ENCODE results near the gene NTM.
"Not testable (repeated sequence)": the region's sequence is repeated elsewhere in the genome, so short reads cannot be mapped to it uniquely, and the experiment has no call there.

Gene NTM

GRCh38 chr11:131910523-131911387, 540.3 kb downstream of the NTM start:
- DNase-seq: no peak

- not testable (repeated sequence) for DNase-seq
Observed at GRCh38 chr11:131911388-131912032, 541.1 kb downstream of the NTM start.

GRCh38 chr11:131912134-131912533, 541.7 kb downstream of the NTM start:
- no peak for DNase-seq

DNA sequence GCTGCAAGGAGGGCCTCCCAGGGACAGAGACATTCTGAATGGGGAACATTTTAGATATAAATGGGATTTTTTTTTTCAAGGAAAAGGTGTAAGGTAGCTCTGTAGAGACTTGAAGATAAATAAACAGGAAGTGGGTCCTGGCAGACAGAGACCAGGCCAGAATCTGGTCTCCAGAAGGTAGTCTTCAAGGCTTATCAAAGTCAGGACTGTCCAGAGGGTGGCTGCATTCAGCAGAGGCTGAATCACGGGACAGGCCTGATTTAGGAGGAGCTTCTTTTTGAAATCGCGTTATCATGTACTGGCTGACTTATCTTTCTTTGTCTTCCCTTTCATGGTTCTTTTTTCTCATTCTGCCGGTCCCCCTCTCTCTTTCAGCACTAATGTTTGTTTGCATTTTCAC, 542.9 kb downstream of the NTM start:
- no peak for DNase-seq

GRCh38 chr11:131914361-131914774, 544.0 kb downstream of the NTM start:
- DNase-seq: no peak

DNA sequence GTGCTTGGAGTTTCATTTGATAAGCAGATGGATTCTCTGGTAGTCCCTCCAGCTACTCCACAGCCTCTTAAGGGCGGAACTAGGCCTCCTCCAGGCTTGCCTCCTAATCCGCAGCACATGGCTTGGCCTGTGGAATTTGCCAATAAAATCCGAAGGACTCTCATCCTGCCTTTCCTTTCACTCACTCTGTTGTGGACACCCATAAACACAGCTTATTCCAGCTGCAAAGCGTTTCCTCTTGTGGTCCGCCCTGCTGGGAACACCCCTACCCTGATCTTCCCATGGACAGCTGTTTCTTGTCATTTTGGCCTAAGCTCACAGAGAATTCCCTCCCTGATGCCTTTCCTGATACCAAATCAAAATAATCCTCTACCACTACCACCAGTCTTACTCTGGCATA, 546.2 kb downstream of the NTM start:
- DNase-seq: no peak

DNA sequence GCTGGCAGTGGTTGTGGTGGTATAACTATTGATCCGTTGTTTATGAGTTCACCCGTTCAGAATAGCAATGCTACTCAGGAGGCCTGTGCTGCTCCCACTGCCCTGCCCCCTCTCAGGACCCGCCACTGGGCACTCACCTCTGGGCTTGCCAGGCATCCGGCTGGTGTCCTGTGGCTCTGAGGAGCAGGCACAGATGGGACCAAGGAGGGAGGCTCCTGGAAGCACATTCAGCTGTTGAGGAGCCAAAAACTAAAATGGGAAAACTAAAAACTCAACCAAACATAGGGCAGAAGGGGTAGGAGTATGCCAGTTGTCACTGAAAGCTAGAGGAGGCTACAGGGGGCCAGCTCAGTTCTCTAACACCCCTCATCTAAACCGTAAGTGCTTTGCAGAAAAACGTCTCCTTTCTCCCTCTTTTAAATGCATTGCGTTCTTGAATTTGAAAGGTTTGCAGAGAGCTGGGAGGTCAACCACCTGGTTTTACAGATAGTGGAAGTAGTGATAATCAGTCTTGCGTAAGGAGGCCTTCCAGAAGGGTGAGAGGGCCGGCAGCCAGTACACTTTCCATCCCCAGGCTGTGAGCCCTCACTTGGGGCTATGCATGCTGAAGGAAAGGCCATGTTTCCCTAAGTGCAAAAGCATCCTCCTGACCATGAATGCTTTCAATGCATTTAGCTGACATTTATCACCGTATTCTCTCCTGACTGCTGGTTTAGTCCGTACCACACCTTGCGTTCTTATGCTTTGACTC, 547.4 kb downstream of the NTM start:
- no peak for DNase-seq

GRCh38 chr11:131918663-131919062, 548.2 kb downstream of the NTM start:
- DNase-seq: no peak

- no peak for DNase-seq
Observed at GRCh38 chr11:131922220-131922619, 551.8 kb downstream of the NTM start.

GRCh38 chr11:131923309-131923708, 552.9 kb downstream of the NTM start:
- no peak for DNase-seq

DNA sequence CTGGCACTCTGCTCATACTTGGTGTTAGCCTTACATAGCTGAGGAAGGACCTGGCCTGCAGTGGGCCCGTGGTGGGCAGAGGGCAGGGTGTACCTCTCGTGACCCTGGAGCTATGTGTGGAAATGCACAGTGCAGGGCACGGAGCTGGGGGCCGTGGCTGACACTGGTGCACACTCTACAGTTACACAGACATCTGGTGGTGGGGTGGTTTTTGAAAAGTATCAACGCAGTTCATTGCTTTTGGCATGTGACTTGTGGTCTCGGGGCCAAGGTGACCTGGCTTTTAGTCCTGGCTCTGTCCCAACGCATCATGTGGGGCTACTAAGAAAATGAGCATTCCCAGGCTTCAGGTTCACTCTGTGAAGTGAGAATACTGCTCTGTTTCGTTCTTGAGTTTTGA, 553.6 kb downstream of the NTM start:
- no peak for DNase-seq

- no peak for DNase-seq
Observed at GRCh38 chr11:131924457-131925201, 554.2 kb downstream of the NTM start.

DNA sequence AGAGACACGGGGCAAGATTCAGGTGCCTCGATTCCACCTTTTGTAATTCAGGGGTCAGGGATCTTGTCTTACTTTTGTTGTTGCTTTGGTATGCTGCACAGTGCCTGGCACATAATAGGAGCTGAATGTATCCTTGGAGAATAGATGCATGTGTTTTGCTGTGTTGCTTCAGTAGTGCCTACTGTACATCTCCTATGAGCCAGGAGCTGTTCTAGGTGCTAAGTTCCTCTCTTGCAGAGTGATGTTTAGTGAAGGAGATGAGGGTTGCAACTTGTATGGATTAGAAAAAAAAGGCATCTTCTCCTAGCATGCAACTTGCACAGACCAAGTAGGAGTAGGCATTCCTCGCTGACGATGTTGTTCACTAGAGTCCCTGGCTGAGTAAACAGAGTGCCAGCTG, 555.4 kb downstream of the NTM start:
- DNase-seq: no peak

- no peak for DNase-seq
Observed at GRCh38 chr11:131928992-131929391, 558.6 kb downstream of the NTM start.

DNA sequence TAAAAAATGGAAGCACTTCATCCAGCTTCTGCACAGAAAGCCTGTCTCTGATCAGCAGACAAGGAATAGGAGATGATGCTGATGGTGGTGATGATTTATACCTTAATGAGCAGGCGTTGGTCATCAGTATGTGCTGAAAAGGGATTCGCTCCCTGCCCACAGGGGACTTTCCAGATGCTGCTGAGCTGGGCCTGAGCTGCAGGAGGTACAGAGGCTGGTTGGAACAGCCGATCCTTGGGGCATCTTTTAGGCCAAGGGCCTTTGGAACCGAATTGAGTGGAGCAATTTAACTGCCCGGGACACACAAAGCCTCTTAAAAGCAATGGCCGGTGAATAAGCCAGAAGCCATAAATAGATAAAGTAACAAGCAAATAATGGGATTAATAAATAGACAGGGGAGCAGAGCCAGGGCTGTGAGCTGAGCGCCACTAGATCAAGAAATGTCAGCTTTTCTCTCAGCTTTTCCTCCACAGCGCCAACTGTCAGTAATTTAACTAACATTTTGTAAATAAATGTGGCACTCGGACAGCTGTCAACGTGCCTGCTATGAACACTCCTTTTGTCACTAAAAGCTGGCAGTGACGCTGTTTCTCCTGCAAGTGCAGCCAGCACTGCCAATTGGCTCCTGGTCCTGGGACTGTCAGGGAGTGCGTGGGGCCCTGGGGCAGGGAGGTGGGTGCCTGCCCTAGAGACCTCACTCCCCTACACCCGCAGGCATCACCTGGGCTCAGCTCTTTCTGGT, 562.3 kb downstream of the NTM start:
- DNase-seq: no peak

- DNase-seq: no peak
Observed at GRCh38 chr11:131934006-131934405, 563.6 kb downstream of the NTM start.

DNA sequence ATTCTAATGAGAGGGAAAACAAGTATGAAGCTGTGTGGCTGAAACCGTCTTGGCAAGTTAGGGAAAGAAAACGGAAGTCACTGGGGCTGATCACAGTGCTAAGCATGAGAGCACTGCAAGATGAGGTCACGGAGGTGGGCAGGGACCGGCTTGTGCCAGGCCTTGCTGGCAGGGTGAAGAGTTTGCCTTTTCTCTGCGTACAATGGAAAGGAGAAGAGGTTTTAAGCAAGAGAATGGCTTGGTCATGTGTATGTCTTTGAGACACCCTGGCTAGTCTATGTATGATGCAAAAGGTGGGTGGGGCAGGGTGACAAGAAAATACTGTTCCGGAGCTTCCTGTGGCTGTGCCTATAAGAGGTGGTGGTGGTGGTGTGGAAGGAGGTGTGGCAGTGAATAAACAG, 567.9 kb downstream of the NTM start:
- DNase-seq: no peak

GRCh38 chr11:131940126-131940525, 569.7 kb downstream of the NTM start:
- DNase-seq: no peak

- DNase-seq: no peak
Observed at GRCh38 chr11:131942878-131943277, 572.5 kb downstream of the NTM start.

GRCh38 chr11:131943295-131943694, 572.9 kb downstream of the NTM start:
- no peak for DNase-seq

- DNase-seq: no peak
Observed at GRCh38 chr11:131944736-131945135, 574.3 kb downstream of the NTM start.

DNA sequence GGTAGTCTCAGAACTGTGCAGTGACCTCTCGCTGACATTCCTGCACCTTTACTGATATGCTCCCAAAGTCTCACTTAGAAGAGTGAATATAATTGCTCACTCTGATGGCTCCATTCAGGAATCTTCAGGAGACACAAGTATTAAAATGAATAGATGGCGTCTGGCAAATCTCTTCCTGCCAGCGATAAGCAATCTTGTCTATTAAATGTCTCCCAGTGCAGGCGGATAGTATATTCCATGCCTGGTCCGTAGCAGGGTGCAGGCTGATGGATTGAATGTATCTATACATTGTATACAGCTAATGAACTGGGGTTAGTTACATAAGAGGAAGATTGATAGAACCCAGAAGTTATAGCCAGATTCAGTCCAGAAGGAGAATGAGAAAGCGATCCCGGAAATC, 575.3 kb downstream of the NTM start:
- no peak for DNase-seq

Data from activated CD8-positive, alpha-beta memory T cell treated with anti-CD3 and anti-CD28 coated beads, Interleukin-2, amount 50 U/mL, for 48 hours (primary cell).